ENCODE measurements around the gene GALNT4. TPM values are rescaled to one million over a fixed set of nuclear protein-coding genes. Genes with fewer than 3 reads are reported as not detected.
A peak's percentile ranks its signal among the peaks of the same experiment; 100 is the strongest.

Gene GALNT4
- total and polyA plus RNA-seq, 10 of the 15 experiments (the other 5 are each of a cell fraction or from before 2014, with no cell fraction given), result 0.90 to 2.9 (median 1.8) TPM

DNA sequence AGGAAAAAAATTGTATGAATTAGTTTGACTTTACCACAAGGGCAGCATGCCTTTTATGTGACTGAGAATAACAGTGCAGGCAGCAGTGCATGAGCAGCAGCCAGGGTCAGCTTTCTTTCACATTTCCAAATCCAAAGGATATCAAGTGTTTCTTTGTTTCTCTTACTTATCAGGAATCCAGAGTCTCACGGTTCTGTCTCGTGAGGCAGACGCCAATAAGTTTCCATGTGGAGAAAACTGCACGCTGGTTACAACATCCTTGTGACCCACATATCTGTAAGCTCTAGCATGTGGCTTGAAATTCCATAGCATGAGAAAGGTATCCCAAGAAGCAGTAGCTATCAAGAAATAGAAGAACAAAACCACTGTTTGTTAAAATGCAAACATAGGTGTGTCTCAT is 27.6 kb downstream of the GALNT4 start:
- in situ Hi-C loops (cut with MboI) (no loop called here), intact Hi-C loops (cut with micrococcal nuclease; ENCODE audit: unreplicated experiment) (no loop called here)
- ATAC-seq (no peak), DNase-seq (ENCODE audit: low read depth, low spot score) (no peak), FAIRE-seq (no peak)
- Histone ChIP-seq H3K9me3 (replicated peaks; ENCODE audit: control insufficient read depth, insufficient read depth, low read length) (no peaks in the 10 kb centered on the region), H3K4me1 (ENCODE audit: control insufficient read depth, insufficient read depth, low read length) (peaks cover 3% of the 10 kb centered on the region; the same call in 1 of the 2 replicates), H3K4me2 (ENCODE audit: control insufficient read depth, insufficient read depth) (no peak overlapping the region), H3K9ac (ENCODE audit: control insufficient read depth, insufficient read depth, low read length) (no peak overlapping the region), H3K27ac (ENCODE audit: control insufficient read depth, insufficient read depth) (no peak overlapping the region), H3K79me2 (ENCODE audit: control insufficient read depth, insufficient read depth, low read length) (no peaks in the 10 kb centered on the region), H3K4me3 (no peak overlapping the region), H2AFZ (ENCODE audit: control insufficient read depth, low read depth, low read length) (no peak overlapping the region), H4K20me1 (ENCODE audit: control insufficient read depth, insufficient read depth) (no peaks in the 10 kb centered on the region), H3K27me3 (replicated peaks in 1 of 2; ENCODE audit: control insufficient read depth in 2 of 2, insufficient read depth in 2 of 2, low read length in 1 of 2) (no peaks in the 10 kb centered on the region), H3K36me3 (ENCODE audit: control insufficient read depth in 2 of 2, insufficient read depth in 2 of 2, low read length in 1 of 2) (no peaks in the 10 kb centered on the region)
- TF ChIP-seq FOXK2 (IDR thresholded peaks at IDR 0.05) (no peak), NFYA (IDR thresholded peaks at IDR 0.05; ENCODE audit: borderline replicate concordance, low read depth, low read length) (no peak), SREBF2 (IDR thresholded peaks at IDR 0.05; ENCODE audit: low read length) (no peak), POLR2AphosphoS2 (IDR thresholded peaks at IDR 0.05; ENCODE audit: low read depth, low read length) (no peak), JUND (IDR thresholded peaks at IDR 0.05; ENCODE audit: low read depth, low read length) (no peak)
- RAD21 ChIA-PET (ENCODE audit: unreplicated experiment), result no interaction called here
- 99% methylated on average over 4 of the region's 4 CpGs for WGBS (ENCODE audit: insufficient coverage, insufficient replicate concordance, low lambda C conversion rate, missing lambda C conversion rate)
- SMC1A ChIA-PET (ENCODE audit: uncharacterized antibody, unreplicated experiment), result interaction anchor here (1.5 kb wide), 1 partner anchor 25 kb away, joined by 5 read pairs; no protein-coding TSS in a partner anchor
- CTCF ChIA-PET, result no interaction called here
- no TSS peak for BruUV-seq (replicated peaks)
- POLR2A ChIA-PET, result interaction anchor here (1.0 to 1.2 kb wide), 2 partner anchors 26 to 29 kb away, joined by 3 read pairs; partner anchors contain the start of gene POC1B

- no peaks in the 10 kb centered on the region for H3K27me3 ChIP-seq (replicated peaks in 1 of 2; ENCODE audit: control insufficient read depth in 2 of 2, insufficient read depth in 2 of 2, low read length in 1 of 2)
- ChIA-PET SMC1A (ENCODE audit: uncharacterized antibody, unreplicated experiment) (interaction anchor here (1.4 kb wide), 1 partner anchor 16 kb away, joined by 3 read pairs; no protein-coding TSS in a partner anchor), RAD21 (ENCODE audit: unreplicated experiment) (no interaction called here), POLR2A (no interaction called here), CTCF (interaction anchor here (1.1 kb wide), 1 partner anchor 35 kb away, joined by 3 read pairs; no protein-coding TSS in a partner anchor)
- no peak overlapping the region for H3K9ac ChIP-seq (ENCODE audit: control insufficient read depth, insufficient read depth, low read length)
- peaks cover 3% of the 10 kb centered on the region; the same call in 1 of the 2 replicates for H3K4me1 ChIP-seq (ENCODE audit: control insufficient read depth, insufficient read depth, low read length)
- ATAC-seq (peak; percentile 47), DNase-seq (ENCODE audit: low read depth, low spot score) (no peak), FAIRE-seq (peak; percentile 62)
- no peaks in the 10 kb centered on the region for H3K79me2 ChIP-seq (ENCODE audit: control insufficient read depth, insufficient read depth, low read length)
- peak overlapping the region; percentile 42 for H2AFZ ChIP-seq (ENCODE audit: control insufficient read depth, low read depth, low read length)
- TF ChIP-seq SPI1 (IDR thresholded peaks at IDR 0.05; ENCODE audit: borderline replicate concordance, insufficient read depth, low read depth, low read length) (0 out of 2 replicates have a peak, but pooled peaks have one; percentile 10), CEBPB (IDR thresholded peaks at IDR 0.05; ENCODE audit: borderline replicate concordance in 1 of 2, low read depth in 2 of 2, low read length in 2 of 2) (no peak)
- H3K4me2 ChIP-seq (ENCODE audit: control insufficient read depth, insufficient read depth), result no peak overlapping the region
- no peaks in the 10 kb centered on the region for H3K9me3 ChIP-seq (replicated peaks; ENCODE audit: control insufficient read depth, insufficient read depth, low read length)
- no peak overlapping the region for H3K4me3 ChIP-seq
- no peak overlapping the region for H3K27ac ChIP-seq (ENCODE audit: control insufficient read depth, insufficient read depth)
- BruUV-seq (replicated peaks), result no TSS peak
- intact Hi-C loops (cut with micrococcal nuclease; ENCODE audit: unreplicated experiment) (no loop called here), in situ Hi-C loops (cut with MboI) (no loop called here)
- no peaks in the 10 kb centered on the region for H3K36me3 ChIP-seq (ENCODE audit: control insufficient read depth in 2 of 2, insufficient read depth in 2 of 2, low read length in 1 of 2)
- 35% methylated on average over 9 of the region's 9 CpGs for WGBS (ENCODE audit: insufficient coverage, insufficient replicate concordance, low lambda C conversion rate, missing lambda C conversion rate)
- no peaks in the 10 kb centered on the region for H4K20me1 ChIP-seq (ENCODE audit: control insufficient read depth, insufficient read depth)
Observed at GRCh38 chr12:89494411-89495231, 30.0 kb downstream of the GALNT4 start.
